GM12873 (cell line): ENCODE data around the gene SPARCL1.

Experiments
- CTCF ChIP-seq: IDR thresholded peaks from 2 replicates; pipeline ENCODE4 v1.5.1; 2012; ENCODE audit warnings: low read depth, mild to moderate bottlenecking, moderate library complexity, low read length, control low read depth; ENCODE audit not compliant: insufficient read depth; ENCODE audit errors: missing control alignments

Gene SPARCL1

GRCh38 chr4:87540146-87541058 is 11.2 kb upstream of the SPARCL1 start:
- no peak for TF ChIP-seq CTCF

GRCh38 chr4:87532907-87533306 is 3.7 kb upstream of the SPARCL1 start:
- TF ChIP-seq CTCF, result no peak

GRCh38 chr4:87532109-87532508 is 2.9 kb upstream of the SPARCL1 start:
- no peak for TF ChIP-seq CTCF

- no peak for TF ChIP-seq CTCF
Measured at GRCh38 chr4:87531621-87532020, 2.4 kb upstream of the SPARCL1 start.

- no peak for TF ChIP-seq CTCF
Measured at GRCh38 chr4:87530868-87531267, 1.7 kb upstream of the SPARCL1 start.

GRCh38 chr4:87530229-87530628 is 1.1 kb upstream of the SPARCL1 start:
- no peak for TF ChIP-seq CTCF

- TF ChIP-seq CTCF, result no peak
Measured at GRCh38 chr4:87527431-87528220, 1.6 kb downstream of the SPARCL1 start.
